Raji (cell line): ENCODE measurements around the gene MMP25.
A peak's percentile ranks its signal among the peaks of the same experiment; 100 is the strongest.

Experiments used
- POLR2A ChIP-seq: IDR thresholded peaks from 2 replicates; pipeline ENCODE4 v1.6.1; 2011; ENCODE audit warnings: low read depth, low read length, control low read depth; ENCODE audit not compliant: insufficient read depth

MMP25 gene

DNA sequence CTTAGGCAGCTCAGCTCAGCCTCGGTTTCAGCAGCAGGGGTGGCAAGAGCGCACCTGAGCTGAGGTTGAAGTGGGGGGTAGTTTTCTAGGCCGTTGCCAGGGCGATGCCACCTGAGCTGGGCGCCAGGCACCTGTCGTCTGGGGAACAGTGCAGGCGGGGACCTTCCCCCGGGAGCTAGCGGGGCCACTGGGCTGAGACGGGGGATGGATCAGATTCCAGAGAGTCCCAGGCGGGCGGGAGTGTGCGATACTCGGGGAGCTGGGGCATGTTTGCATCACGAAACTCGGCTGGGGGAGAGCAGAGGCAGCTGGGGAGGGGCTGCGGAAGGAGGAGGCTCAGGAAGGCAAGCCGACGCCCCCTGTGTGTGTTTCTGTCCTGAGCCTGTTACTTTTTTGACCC lies 34.1 kb upstream of the MMP25 start:
- no peak for TF ChIP-seq POLR2A

GRCh38 chr16:3012828-3013420 lies 33.4 kb upstream of the MMP25 start, which contains the start of gene CLDN9:
CLDN9 (plus strand) TSS chr16:3012923; CDS start chr16:3013363, 440 bp downstream.
- no peak for TF ChIP-seq POLR2A

DNA sequence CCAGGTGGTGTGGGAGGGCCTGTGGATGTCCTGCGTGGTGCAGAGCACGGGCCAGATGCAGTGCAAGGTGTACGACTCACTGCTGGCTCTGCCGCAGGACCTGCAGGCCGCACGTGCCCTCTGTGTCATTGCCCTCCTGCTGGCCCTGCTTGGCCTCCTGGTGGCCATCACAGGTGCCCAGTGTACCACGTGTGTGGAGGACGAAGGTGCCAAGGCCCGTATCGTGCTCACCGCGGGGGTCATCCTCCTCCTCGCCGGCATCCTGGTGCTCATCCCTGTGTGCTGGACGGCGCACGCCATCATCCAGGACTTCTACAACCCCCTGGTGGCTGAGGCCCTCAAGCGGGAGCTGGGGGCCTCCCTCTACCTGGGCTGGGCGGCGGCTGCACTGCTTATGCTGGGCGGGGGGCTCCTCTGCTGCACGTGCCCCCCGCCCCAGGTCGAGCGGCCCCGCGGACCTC lies 32.8 kb upstream of the MMP25 start:
- TF ChIP-seq POLR2A = no peak

DNA sequence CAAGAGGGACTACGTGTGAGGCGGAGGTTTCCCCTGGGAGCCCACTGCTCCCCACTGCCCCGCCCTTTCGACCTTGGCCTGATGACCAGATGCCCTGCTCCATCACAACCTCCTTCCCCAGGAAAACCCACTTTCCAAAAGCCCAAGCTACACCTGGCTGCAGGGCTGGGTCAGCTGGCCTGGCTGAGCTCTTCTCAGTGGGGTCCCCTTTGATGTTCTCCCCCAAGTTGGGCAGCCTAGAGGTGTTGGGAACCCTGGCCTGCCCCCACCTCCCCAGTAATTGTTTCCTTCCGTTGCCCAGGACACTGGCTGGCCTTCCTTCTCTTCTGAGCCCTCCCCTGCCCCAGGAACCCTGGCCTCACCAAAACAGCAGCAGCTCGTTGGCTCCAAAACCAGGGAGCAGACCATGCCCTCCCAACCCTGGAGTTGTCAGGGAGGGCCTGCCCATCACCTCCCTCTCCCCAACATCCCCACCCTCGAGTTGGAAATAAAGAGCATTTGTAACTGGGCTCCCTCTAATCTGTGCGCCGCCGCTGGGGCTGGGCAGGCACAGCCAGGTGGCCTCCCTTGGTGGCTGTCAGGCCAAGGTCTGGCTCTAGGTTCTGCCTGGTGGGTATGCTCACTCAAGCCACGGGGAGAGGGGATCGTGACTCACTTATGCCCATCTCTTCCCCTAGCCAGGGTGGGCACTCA lies 32.2 kb upstream of the MMP25 start:
- TF ChIP-seq POLR2A = no peak

- TF ChIP-seq POLR2A = no peak
Observed at GRCh38 chr16:3014971-3015370, 31.4 kb upstream of the MMP25 start.

- TF ChIP-seq POLR2A = no peak
Observed at GRCh38 chr16:3015865-3016521, 30.4 kb upstream of the MMP25 start.

DNA sequence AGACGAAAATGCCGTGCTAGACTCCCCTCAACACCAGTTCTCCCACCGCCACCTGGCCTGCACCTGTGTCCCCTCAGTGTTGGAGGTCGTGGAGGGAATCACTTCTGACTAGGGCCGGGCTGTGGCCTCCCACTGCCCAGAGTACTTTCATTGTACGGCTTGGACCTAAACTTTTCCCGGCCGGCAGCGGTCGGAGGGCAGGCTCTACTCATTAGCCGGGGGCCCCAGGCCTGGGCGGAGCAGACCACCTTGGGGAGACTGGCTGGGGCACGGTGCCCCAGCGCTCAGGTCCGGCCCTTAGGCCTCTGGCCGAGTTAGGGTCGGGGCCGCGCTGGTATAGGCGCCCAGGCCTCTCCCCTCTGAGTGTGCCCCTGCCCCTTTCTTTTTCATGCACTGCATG lies 29.0 kb upstream of the MMP25 start:
- no peak for TF ChIP-seq POLR2A

DNA sequence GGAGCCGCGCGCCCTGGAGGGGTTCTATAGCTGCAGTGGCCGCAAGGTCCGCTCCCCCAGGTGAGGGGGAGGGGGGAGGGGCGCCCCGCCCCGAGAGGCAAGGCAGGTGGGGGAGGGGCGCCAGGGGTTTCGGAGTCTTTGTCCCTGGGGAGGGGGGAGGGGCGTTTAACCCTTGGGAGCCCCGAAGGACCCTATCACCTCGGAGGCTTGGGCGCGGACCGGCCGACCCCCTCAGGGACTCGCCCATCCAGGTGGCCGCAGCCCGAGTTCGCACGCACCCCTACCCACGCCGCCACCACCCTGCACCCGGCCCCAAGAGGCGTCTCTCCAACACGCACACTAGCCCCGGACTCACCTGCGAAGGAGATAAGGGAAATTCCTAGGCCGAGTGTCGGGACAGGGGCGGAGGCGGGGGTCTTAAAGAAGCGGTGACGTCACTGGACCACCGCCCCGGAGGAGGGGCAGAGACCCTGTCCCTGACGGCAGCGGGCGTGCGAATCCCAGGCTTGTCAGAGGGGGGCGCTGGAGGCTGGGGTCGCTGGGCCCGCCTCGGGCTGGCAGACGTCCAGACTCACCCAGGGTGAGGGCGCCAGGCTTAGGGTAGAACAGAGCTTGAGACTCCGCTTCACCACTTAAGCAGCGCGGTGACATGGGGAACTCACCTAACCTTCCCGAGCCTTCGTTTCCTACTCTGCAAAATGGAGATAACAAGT lies 28.4 kb upstream of the MMP25 start, which contains the start of gene CLDN6:
Gene CLDN6 (minus strand): TSS at position 390 of the 713 bp plus-strand sequence. CDS start 2,162 bp downstream, outside the sequence.
- no peak for TF ChIP-seq POLR2A

DNA sequence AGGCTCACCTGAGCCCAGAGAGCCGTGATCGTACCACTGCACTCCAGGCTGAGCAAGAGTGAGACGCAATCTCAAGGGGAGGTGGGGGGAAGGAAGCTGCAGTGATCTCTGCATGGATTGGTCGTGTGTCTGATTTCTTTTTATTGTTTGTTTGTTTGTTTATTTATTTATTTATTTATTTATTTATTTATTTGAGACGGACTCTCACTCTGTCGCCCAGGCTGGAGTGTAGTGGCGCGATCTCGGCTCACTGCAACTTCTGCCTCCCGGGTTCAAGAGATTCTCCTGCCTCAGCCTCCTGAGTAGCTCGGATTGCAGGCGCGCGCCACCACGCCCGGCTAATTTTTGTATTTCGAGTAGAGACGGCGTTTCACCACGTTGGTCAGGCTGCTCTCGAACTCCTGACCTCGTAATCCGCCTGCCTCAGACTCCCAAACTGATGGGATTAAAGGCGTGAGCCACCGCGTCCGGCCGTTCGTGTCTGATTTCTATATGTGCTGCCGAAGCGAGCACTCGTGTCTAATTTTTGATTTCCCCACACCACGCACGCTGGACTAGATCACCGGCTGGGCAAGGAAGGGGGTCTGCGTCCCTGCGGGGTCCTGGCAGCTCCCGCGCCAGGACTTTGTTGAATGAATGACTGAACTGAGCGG lies 26.6 kb upstream of the MMP25 start:
- no peak for TF ChIP-seq POLR2A

DNA sequence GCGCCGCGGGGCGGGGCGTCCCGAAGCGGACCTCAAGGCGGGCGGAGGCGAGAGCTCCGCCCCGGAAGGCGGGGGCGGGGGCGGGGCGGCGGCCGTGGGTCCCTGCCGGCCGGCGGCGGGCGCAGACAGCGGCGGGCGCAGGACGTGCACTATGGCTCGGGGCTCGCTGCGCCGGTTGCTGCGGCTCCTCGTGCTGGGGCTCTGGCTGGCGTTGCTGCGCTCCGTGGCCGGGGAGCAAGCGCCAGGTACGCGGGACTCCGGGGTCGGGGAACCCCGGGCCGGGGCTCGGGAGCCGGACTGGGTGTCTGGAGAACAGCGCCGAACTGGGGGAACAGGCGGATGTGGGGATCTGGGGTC lies 26.1 kb upstream of the MMP25 start, which contains the start of gene TNFRSF12A:
Gene TNFRSF12A (plus strand): TSS at position 122 of the 357 bp plus-strand sequence. CDS start 30 bp downstream, at position 152.
- peak; percentile 83 for TF ChIP-seq POLR2A

- no peak for TF ChIP-seq POLR2A
Observed at GRCh38 chr16:3020604-3021448, 25.5 kb upstream of the MMP25 start.

- TF ChIP-seq POLR2A = no peak
Observed at GRCh38 chr16:3021449-3022207, 24.7 kb upstream of the MMP25 start.

DNA sequence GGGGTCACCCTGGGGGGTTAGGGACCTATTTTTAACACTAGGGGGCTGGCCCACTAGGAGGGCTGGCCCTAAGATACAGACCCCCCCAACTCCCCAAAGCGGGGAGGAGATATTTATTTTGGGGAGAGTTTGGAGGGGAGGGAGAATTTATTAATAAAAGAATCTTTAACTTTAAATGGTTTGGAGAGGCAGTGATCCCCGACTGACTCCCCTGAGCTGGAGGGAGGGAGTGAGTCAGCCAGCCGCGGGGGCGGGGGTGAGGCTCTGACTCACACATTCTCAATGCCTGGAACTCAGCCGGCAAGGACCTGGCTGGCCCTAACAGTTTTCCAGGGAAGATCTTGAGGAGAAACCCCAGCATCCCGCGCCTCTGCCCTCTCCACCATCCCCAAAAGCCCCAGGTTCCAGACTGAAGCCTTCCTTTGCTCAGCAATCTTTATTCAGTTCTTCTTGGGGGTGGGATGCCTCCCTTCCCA lies 24.1 kb upstream of the MMP25 start:
- 0 out of 2 replicates have a peak, but pooled peaks have one; percentile 15 for TF ChIP-seq POLR2A
